Measurements from ENCODE around the gene OSTF1. TPM values are rescaled to one million over a fixed set of nuclear protein-coding genes. Genes with fewer than 3 reads are reported as not detected.

Gene OSTF1, protein sequence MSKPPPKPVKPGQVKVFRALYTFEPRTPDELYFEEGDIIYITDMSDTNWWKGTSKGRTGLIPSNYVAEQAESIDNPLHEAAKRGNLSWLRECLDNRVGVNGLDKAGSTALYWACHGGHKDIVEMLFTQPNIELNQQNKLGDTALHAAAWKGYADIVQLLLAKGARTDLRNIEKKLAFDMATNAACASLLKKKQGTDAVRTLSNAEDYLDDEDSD
- 38.4 TPM for total RNA-seq (ENCODE audit: unreplicated experiment)
- long read RNA-seq, transcript OSTF1-201 (10 exons, 1,319 nt): major isoform, 30 of 36 reads
- long read RNA-seq, partial matches to known transcripts: 3 of 36 reads
- long read RNA-seq, other reads (novel, unspliced or antisense): 3 of 36 reads

GRCh38 chr9:75087824-75088645 lies at the start of gene OSTF1, which contains the start of gene NMRK1:
TSS of gene OSTF1 (plus strand) at chr9:75088514. CDS start at chr9:75088693, 179 bp downstream.
TSS of gene NMRK1 (minus strand) at chr9:75088155. CDS start at chr9:75083115, 5,040 bp downstream.
- Mint-ChIP-seq H3K4me1 (ENCODE audit: low read depth, unreplicated experiment) (peaks cover 41% of the 10 kb centered on the region), H3K27ac (ENCODE audit: unreplicated experiment) (peak within 1 kb of the TSS; percentile 77), H3K9me3 (ENCODE audit: unreplicated experiment) (peaks cover 12% of the 10 kb centered on the region), H3K27me3 (ENCODE audit: unreplicated experiment) (peaks cover 7% of the 10 kb centered on the region), H3K4me3 (ENCODE audit: unreplicated experiment) (peak within 1 kb of the TSS; percentile 98), H3K36me3 (ENCODE audit: unreplicated experiment) (no peaks in the 10 kb centered on the region)
- TF ChIP-seq CTCF (IDR thresholded peaks at IDR 0.05; ENCODE audit: partially characterized antibody, unreplicated experiment): no peak
- peak; percentile 96 for DNase-seq

- Mint-ChIP-seq H3K4me3 (ENCODE audit: unreplicated experiment) (no peak overlapping the region), H3K36me3 (ENCODE audit: unreplicated experiment) (no peaks in the 10 kb centered on the region), H3K4me1 (ENCODE audit: low read depth, unreplicated experiment) (no peaks in the 10 kb centered on the region), H3K27me3 (ENCODE audit: unreplicated experiment) (no peaks in the 10 kb centered on the region), H3K27ac (ENCODE audit: unreplicated experiment) (no peak overlapping the region), H3K9me3 (ENCODE audit: unreplicated experiment) (no peaks in the 10 kb centered on the region)
- DNase-seq: no peak
- no peak for TF ChIP-seq CTCF (IDR thresholded peaks at IDR 0.05; ENCODE audit: partially characterized antibody, unreplicated experiment)
These were observed 49.3 kb upstream of the OSTF1 start for GRCh38 chr9:75039009-75039408.

GRCh38 chr9:75039801-75040200 lies 48.5 kb upstream of the OSTF1 start:
- TF ChIP-seq CTCF (IDR thresholded peaks at IDR 0.05; ENCODE audit: partially characterized antibody, unreplicated experiment): no peak
- no peak overlapping the region for H3K4me3 Mint-ChIP-seq (ENCODE audit: unreplicated experiment)
- no peaks in the 10 kb centered on the region for H3K9me3 Mint-ChIP-seq (ENCODE audit: unreplicated experiment)
- no peaks in the 10 kb centered on the region for H3K4me1 Mint-ChIP-seq (ENCODE audit: low read depth, unreplicated experiment)
- DNase-seq: no peak
- no peaks in the 10 kb centered on the region for H3K36me3 Mint-ChIP-seq (ENCODE audit: unreplicated experiment)
- no peak overlapping the region for H3K27ac Mint-ChIP-seq (ENCODE audit: unreplicated experiment)
- H3K27me3 Mint-ChIP-seq (ENCODE audit: unreplicated experiment): no peaks in the 10 kb centered on the region

DNA sequence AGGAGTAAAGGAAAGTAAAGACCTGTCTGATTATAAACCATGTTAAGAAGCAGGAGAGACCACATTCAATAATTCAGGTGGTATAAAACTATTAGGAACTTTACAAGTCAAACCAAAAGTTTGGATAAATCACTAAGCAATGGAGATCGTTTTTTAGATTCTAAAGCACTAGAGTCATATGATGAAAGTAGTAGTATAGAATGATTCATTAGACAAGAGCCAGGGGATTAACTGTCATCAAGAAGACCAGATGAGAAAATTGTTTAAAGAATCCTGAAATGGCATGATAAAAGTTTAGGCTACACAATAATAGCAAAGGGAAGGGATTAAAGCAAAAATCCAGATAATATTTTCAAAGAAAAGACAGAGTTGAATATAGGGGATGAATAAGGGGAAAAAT lies 47.3 kb upstream of the OSTF1 start:
- no peaks in the 10 kb centered on the region for H3K27me3 Mint-ChIP-seq (ENCODE audit: unreplicated experiment)
- no peak for TF ChIP-seq CTCF (IDR thresholded peaks at IDR 0.05; ENCODE audit: partially characterized antibody, unreplicated experiment)
- no peak for DNase-seq
- no peaks in the 10 kb centered on the region for H3K9me3 Mint-ChIP-seq (ENCODE audit: unreplicated experiment)
- no peak overlapping the region for H3K4me3 Mint-ChIP-seq (ENCODE audit: unreplicated experiment)
- no peak overlapping the region for H3K27ac Mint-ChIP-seq (ENCODE audit: unreplicated experiment)
- no peaks in the 10 kb centered on the region for H3K36me3 Mint-ChIP-seq (ENCODE audit: unreplicated experiment)
- H3K4me1 Mint-ChIP-seq (ENCODE audit: low read depth, unreplicated experiment): no peaks in the 10 kb centered on the region
